ENCODE results near the gene MYL6B.

DNA sequence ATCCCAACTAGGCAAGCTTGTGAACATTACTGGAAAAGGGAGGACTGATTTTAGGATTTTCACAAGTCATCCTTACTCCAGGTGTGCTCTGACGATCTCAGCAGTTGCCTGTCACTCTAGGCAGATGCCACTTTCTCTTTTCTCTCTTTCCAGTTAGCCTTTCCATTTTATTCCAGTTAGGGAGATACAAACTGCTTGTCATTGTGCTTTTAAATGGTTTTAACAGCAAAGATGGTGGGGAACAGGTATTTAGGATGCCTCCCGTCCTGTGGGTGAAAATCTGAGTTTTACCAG lies 46.8 kb upstream of the MYL6B start:
- TF ChIP-seq ESRRA (IDR thresholded peaks at IDR 0.05; ENCODE audit: borderline replicate concordance, low read length) = no peak
- no peak for TF ChIP-seq BHLHE40 (IDR thresholded peaks at IDR 0.05; ENCODE audit: low read depth, low read length)
- TF ChIP-seq, protein P1, sequence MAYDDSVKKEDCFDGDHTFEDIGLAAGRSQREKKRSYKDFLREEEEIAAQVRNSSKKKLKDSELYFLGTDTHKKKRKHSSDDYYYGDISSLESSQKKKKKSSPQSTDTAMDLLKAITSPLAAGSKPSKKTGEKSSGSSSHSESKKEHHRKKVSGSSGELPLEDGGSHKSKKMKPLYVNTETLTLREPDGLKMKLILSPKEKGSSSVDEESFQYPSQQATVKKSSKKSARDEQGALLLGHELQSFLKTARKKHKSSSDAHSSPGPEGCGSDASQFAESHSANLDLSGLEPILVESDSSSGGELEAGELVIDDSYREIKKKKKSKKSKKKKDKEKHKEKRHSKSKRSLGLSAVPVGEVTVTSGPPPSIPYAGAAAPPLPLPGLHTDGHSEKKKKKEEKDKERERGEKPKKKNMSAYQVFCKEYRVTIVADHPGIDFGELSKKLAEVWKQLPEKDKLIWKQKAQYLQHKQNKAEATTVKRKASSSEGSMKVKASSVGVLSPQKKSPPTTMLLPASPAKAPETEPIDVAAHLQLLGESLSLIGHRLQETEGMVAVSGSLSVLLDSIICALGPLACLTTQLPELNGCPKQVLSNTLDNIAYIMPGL (CRISPR knock-in tag; IDR thresholded peaks at IDR 0.05; ENCODE audit: borderline replicate concordance) = no peak
